NCI-H748 (cell line): Measurements from ENCODE around the gene CYP19A1.
A peak's percentile ranks its signal among the peaks of the same experiment; 100 is the strongest.
"Not testable (repeated sequence)": the region's sequence is repeated elsewhere in the genome, so short reads cannot be mapped to it uniquely, and the experiment has no call there.

Source experiments
- DNase-seq: peaks from one replicate; lab custom pipeline; 2025; ENCODE audit not compliant: unreplicated experiment; lab: John Stamatoyannopoulos, UW

Gene CYP19A1

DNA sequence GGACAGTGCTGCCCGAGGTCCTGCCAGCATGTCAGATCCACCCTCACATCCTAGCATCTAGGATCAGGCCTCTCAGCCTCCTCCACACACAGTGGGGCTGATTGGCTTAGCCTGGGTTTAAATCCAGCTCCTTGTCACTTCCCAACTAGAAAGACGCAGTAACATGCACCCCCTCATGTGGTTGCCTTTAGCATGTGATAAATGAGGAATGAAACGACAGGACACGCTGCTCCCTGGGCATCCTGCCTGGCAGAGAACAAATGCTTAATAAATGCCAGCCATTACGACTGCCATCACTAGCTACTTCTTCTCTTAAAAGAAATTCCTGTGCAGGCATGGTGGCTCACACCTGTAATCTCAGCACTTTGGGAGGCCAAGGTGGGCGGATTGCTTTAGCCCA, 149.6 kb downstream of the CYP19A1 start:
- DNase-seq, result not testable (repeated sequence)

DNA sequence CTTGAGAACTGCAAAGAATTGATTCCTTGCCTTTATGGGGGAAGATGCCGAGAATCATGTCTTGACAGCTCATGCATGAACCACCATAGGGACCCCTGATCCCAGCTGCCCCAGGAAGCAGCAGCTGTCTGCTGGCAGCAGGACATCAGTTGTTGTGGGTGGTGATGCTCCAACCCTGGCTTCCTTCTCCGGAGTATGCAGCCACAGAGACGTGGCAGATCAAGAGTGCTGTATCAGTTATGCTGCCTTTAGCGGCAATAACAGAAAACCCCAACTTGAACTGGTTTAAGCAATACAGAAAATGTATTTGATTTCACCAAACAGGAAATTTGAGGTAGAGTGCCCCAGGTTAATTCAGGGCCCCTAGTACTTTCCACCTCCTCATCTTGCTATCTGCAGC, 151.5 kb downstream of the CYP19A1 start:
- DNase-seq, result no peak

GRCh38 chr15:51186181-51186705, 152.2 kb downstream of the CYP19A1 start:
- no peak for DNase-seq

DNA sequence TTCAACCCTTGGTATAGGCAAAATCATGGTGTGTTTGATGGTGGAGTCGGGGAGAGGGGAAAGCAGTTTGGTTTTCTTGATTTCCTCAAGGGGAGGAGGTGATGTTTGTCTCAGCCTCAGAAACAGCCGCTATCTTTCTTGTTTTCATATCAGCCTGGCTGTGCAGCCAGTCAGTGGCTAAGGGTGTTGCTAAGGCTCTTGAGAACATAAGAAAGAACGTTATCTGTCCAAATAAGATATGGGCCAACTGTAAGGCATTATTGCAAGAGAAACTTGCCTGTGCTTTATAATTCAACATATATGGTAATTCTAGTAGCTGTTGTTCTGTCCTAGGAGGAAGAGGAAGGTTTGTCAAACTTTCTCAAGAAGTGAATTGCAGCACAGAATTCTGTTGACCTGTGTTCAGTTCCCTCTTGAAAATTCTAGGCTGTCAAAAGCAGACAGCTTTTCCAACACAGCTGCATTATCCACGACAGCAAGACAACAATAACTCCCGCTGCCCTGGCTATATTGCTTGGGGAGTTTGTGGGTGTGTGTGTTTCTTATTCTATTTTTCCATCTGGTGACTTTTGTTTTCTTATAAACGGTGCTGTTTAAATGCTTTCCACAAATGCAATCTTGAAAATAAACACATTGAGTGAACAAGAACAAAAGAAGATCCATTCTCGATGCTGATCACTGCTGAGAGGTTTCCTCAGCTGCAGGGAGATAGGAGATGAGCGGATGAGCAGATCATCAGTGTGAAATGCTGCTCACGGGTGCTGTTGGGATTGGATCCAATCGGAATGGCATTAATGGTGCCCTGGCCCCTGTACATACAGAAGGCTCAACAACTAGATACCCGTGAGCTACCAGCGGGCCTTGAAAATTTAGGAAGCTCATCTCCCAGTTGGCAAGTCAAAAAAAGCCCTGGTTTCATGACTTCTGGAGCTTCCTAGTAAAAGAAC, 152.9 kb downstream of the CYP19A1 start:
- DNase-seq, result no peak

- peak; percentile 25 for DNase-seq
These were observed 153.8 kb downstream of the CYP19A1 start for GRCh38 chr15:51184627-51185026.

DNA sequence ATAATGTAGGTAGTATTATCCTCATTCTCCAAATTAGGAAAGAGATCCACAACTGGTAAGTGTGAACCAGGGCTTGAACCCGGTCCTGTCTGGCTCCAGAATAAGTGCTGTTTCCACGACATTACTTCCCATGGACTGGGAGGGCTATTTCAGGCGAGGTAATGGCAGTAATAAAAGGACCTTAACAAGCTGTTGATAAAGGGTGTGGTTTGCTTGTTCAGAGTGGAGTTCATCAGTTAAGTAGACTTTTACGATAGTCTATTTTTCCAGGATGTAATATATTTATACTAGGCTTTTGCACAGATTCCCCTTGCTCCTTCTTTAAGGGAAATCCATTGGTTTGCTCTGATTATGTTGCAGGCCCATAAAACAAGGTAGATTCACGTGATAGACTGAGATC, 155.3 kb downstream of the CYP19A1 start:
- peak; percentile 70 for DNase-seq

DNA sequence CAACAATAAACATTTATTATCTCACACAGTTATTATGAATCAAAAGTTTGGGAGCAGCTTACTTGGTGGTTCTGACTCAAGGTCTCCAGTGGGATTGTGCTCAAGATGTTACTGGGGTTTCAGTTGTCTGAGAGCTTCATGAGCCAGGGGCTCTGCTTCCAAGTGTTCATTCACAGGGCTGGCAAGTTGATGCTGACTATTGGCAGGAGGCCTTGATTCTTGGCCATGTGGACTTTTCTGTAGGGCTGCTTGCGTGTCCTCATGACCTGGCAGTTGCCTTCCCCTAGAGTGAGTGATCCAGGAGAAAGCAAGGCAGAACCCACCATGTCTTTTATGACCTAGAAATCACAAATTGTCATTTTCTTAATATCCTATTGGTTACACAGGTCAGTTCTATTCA, 156.5 kb downstream of the CYP19A1 start:
- DNase-seq, result no peak

- no peak for DNase-seq
These were observed 157.2 kb downstream of the CYP19A1 start for GRCh38 chr15:51181221-51181620.

DNA sequence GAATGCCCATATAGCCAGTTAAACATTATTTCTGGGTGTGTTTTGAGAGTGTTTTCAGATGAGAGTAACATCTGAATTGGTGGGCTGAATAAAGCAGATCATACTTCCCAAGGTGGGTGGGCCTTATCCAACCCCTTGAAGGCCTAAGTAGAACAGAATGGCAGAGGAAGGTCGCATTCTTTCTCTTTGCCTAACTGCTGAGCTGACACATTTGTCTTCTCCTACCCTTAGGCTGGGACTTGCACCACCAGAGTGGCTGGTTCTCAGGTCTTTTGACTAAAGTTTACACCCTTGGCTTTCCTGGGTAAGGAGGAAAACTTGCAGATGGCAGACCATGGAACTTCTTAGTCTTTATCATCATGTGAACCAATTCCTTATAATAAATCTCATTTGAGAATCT, 157.9 kb downstream of the CYP19A1 start:
- DNase-seq, result no peak

DNA sequence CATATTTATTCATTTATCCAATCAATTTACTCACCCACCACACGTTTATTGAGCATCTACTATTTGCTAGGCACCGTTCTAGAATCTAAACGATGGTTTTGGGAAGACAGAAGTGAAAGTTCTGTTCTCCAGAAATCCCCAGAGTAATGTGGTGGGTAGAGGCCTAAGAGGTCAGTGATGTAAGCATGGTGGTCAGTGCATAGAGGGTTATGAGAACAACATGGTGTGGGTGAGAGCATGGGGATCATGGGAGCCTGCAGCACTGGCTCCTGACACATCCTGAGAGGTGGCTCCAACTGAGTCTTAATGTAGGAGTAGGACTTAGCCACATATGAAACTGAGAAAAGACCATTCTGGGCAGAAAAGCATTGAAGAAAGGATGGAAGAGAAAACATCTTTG, 158.4 kb downstream of the CYP19A1 start:
- no peak for DNase-seq

DNA sequence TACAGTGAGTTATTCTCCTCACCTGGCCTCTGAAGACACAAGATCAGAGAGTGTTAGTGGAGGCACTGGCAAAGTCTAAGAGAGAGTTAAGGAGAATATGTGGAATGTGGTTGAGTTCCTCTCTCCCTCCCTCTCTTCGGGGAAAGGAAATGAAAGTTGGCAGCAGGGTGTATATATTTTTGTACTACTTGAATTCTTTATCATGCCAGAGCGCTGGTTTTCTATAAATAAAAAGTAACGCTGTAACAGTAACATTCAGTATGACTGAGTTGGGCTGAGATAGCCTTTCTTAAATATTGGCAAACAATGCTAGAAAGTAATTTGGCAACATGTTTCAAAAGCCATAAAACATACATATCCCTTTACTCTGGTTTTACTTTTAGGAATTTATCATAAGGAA, 166.2 kb downstream of the CYP19A1 start:
- DNase-seq, result no peak

GRCh38 chr15:51171634-51171932, 166.8 kb downstream of the CYP19A1 start:
- no peak for DNase-seq

DNA sequence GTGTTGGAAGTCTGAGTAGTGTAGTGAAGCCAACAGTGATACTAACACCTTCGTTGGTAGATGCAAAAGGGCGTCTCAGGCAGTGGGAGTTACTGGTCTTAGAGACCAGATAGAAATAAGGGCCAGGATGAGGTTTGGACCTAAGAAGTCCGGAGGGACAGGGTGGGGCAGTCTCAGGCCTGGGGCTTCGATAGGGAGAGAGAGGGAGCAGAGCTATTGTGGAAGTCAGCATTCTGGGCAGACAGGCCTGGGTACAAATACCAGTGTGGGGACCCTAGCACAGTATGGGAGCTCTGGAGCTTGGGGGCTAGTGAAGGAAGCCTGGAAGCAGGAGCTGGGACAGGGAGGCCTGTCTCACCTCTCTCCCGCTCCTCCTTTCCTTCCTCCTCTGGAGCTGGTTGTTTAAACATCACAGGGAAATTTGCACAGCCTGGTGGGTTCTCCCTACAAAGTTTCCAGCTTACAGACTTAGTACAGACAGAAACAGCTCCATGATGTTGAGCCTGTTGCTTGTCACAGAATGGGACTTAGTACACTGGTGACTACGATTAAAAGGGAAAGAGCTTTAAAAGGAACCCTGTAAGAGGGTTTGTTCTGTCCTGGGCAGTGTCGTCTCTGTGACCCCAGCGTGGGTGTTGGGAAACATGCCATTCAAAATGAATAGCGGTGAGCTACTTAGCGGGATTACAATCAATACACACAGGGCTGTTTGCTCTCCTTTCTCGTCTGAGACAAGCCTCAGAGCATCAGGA, 167.3 kb downstream of the CYP19A1 start:
- DNase-seq, result peak; percentile 5

- DNase-seq, result no peak
These were observed 169.7 kb downstream of the CYP19A1 start for GRCh38 chr15:51168700-51169099.

- DNase-seq, result no peak
These were observed 174.6 kb downstream of the CYP19A1 start for GRCh38 chr15:51163843-51164242.

DNA sequence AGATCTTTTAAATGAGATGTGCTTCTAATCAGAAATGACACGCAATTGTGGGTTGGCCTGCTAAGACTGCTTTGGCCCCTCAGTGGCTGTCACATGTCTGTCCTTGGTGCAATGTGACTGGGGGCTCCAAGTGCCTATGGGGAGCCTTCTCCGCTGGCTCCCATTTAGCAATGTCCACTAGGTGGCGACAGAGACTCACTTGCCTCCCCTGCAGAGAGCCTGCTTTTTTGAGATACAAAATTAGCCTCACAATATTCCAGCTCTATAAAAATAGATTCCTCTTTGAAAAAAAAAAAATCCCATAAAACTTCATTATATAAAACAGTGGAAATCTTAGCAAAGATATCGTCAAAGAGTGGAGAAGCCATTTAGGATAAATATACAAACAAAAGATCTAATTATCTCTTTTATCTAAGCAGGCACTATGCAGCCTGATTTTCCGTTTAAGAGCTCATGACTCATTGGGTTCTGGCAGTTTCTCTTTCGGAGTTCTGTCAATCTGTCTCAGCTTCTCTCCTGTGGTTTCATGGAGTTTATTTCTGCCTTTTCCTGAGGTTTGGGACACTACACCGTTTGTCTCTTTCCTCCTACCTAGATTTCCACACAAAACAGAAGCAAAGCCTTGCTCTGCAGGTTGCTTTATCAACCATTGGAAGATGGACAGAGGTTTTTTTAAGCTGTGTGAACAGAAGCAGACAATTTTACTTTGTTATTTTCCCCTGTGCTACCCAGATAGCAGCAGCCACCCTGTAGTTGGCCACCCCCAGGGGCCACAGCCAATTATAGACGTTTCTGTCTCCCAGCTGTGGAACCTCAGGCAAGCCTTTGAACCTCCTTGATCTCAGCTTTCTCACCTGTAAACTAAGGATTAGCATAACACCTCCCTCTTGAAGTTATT, 175.3 kb downstream of the CYP19A1 start:
- DNase-seq, result peak; percentile 45

- DNase-seq, result no peak
These were observed 176.7 kb downstream of the CYP19A1 start for GRCh38 chr15:51161491-51162220.

GRCh38 chr15:51160484-51160883, 177.9 kb downstream of the CYP19A1 start:
- DNase-seq, result no peak
